GM12878 (cell line): ENCODE data around the gene MLIP. TPM values are rescaled to one million over a fixed set of nuclear protein-coding genes. Genes with fewer than 3 reads are reported as not detected.

Experiments used
- ATAC-seq: fragments of 200-7000 bp; cut with Tn5 transposase; 3 replicates; pipeline ENCODE4 v1.9.1; 2020; ENCODE audit warnings: mild to moderate bottlenecking, moderate library complexity
- BruUV-seq: library from RNA; stranded (reverse); fragments of 400-500 nt; replicated peaks from 2 replicates; lab custom pipeline; 2021; lab: Mats Ljungman, UMichigan
- CTCF ChIA-PET: fragments of 300-600 bp; sonication (Branson Sonifier 250); formaldehyde crosslinking; extraction: SDS; loops from one replicate; lab custom pipeline; 2021; ENCODE audit warnings: inconsistent platforms; lab: Yijun Ruan, JAX
- POLR2A ChIA-PET: fragments of 350-600 bp; formaldehyde crosslinking; extraction: SDS; loops from one replicate; lab custom pipeline; 2021; ENCODE audit warnings: inconsistent platforms; lab: Charles Lee
- RAD21 ChIA-PET: fragments of 300-600 bp; sonication (Branson Sonifier 250); formaldehyde crosslinking; loops from one replicate; lab custom pipeline; 2023; ENCODE audit warnings: antibody characterized with exemption; ENCODE audit not compliant: unreplicated experiment; lab: Charles Lee
- SMC1A ChIA-PET: fragments of 300-600 bp; sonication (Branson Sonifier 250); formaldehyde crosslinking; loops from one replicate; lab custom pipeline; 2023; ENCODE audit not compliant: unreplicated experiment, uncharacterized antibody; lab: Charles Lee
- DNase-seq: peaks from one replicate; pipeline ENCODE4 v3.0.0-alpha.2; 2011; ENCODE audit warnings: low read depth, low spot score
- FAIRE-seq: peaks from 3 replicates; lab custom pipeline; 2011; peaks lifted over from hg19 to GRCh38; lab: Jason Lieb, UNC
- H2AFZ ChIP-seq: 2 replicates; pipeline ENCODE4 v1.6.0; 2011; ENCODE audit warnings: low read depth, low read length, control low read depth; ENCODE audit not compliant: control insufficient read depth
- H3K27ac ChIP-seq: 2 replicates; pipeline ENCODE4 v1.5.1; 2011; ENCODE audit warnings: control low read depth; ENCODE audit not compliant: control insufficient read depth, insufficient read depth
- H3K27me3 ChIP-seq, 2 experiments: replicated peaks in 1 of 2; 2 replicates each; pipeline versions ENCODE4 v1.6.0 to v1.6.1; 2011; ENCODE audit warnings: low read length in 1 of 2; ENCODE audit not compliant: control insufficient read depth in 2 of 2, insufficient read depth in 2 of 2
- H3K36me3 ChIP-seq, 2 experiments: 2 replicates each; pipeline ENCODE4 v1.5.1; 2011; ENCODE audit warnings: low read length in 1 of 2; ENCODE audit not compliant: control insufficient read depth in 2 of 2, insufficient read depth in 2 of 2
- H3K4me1 ChIP-seq: 2 replicates; pipeline ENCODE4 v1.6.1; 2011; ENCODE audit warnings: mild to moderate bottlenecking, low read length, moderate library complexity, mixed read lengths; ENCODE audit not compliant: control insufficient read depth, insufficient read depth
- H3K4me2 ChIP-seq: 2 replicates; pipeline ENCODE4 v1.6.0; 2011; ENCODE audit warnings: control low read depth; ENCODE audit not compliant: control insufficient read depth, insufficient read depth
- H3K4me3 ChIP-seq: fragments of 200-600 bp; sonication (generic); 2 replicates; pipeline ENCODE4 v1.5.1; 2016
- H3K79me2 ChIP-seq: 2 replicates; pipeline ENCODE4 v1.6.0; 2011; ENCODE audit warnings: low read length; ENCODE audit not compliant: control insufficient read depth, insufficient read depth
- H3K9ac ChIP-seq: 2 replicates; pipeline ENCODE4 v1.8.0; 2011; ENCODE audit warnings: low read length, control low read depth, mixed read lengths; ENCODE audit not compliant: control insufficient read depth, insufficient read depth
- H3K9me3 ChIP-seq: replicated peaks from 3 replicates; pipeline ENCODE4 v1.5.1; 2011; ENCODE audit warnings: mild to moderate bottlenecking, low read length; ENCODE audit not compliant: control insufficient read depth, insufficient read depth
- H4K20me1 ChIP-seq: 2 replicates; pipeline ENCODE4 v1.6.0; 2011; ENCODE audit not compliant: control insufficient read depth, insufficient read depth
- ATF3 ChIP-seq: IDR thresholded peaks from 2 replicates; pipeline ENCODE4 v1.6.1; 2011; ENCODE audit warnings: low read depth, mild to moderate bottlenecking, low read length, moderate library complexity, borderline replicate concordance; ENCODE audit errors: extremely low read depth
- BMI1 ChIP-seq: fragments of 450-650 bp; IDR thresholded peaks from 2 replicates; pipeline ENCODE4 v1.6.1; 2016; ENCODE audit warnings: mild to moderate bottlenecking, moderate library complexity, borderline replicate concordance
- CBX5 ChIP-seq: sonication (generic); IDR thresholded peaks from 2 replicates; pipeline ENCODE4 v1.6.1; 2016; ENCODE audit warnings: low read depth, moderate library complexity, mild to moderate bottlenecking, inconsistent platforms
- CHD2 ChIP-seq: IDR thresholded peaks from 2 replicates; pipeline ENCODE4 v1.6.1; 2011; ENCODE audit warnings: low read depth, low read length, improper control_type of control experiment, borderline replicate concordance
- DPF2 ChIP-seq: fragments of 450-650 bp; IDR thresholded peaks from 2 replicates; pipeline ENCODE4 v1.6.1; 2017; ENCODE audit warnings: mild to moderate bottlenecking
- GABPA ChIP-seq: IDR thresholded peaks from 2 replicates; pipeline ENCODE4 v1.6.1; 2014; ENCODE audit warnings: antibody characterized with exemption, low read depth, mild to moderate bottlenecking, inconsistent platforms
- IKZF1 ChIP-seq: fragments of 450-650 bp; conservative IDR thresholded peaks from 2 replicates; pipeline ENCODE4 v1.6.1; 2017; ENCODE audit warnings: antibody characterized with exemption, mild to moderate bottlenecking
- KLF5 ChIP-seq: fragments of 450-650 bp; IDR thresholded peaks from 2 replicates; pipeline ENCODE4 v1.6.1; 2014; ENCODE audit warnings: mild to moderate bottlenecking; ENCODE audit not compliant: partially characterized antibody
- MTA3 ChIP-seq: IDR thresholded peaks from 2 replicates; pipeline ENCODE4 v1.6.1; 2012; ENCODE audit warnings: low read length, inconsistent platforms, borderline replicate concordance
- NFYA ChIP-seq: IDR thresholded peaks from 2 replicates; pipeline ENCODE4 v1.6.1; 2011; ENCODE audit warnings: low read depth, mild to moderate bottlenecking, low read length, improper control_type of control experiment, borderline replicate concordance
- PAX5 ChIP-seq: IDR thresholded peaks from 2 replicates; pipeline ENCODE4 v1.6.1; 2011; ENCODE audit warnings: low read depth, low read length, borderline replicate concordance
- RBBP5 ChIP-seq: fragments of 200-600 bp; sonication (generic); conservative IDR thresholded peaks from 2 replicates; pipeline ENCODE4 v1.6.1; 2016
- SMC3 ChIP-seq: IDR thresholded peaks from 2 replicates; pipeline ENCODE4 v1.6.1; 2011; ENCODE audit warnings: low read length, improper control_type of control experiment, borderline replicate concordance
- SPI1 ChIP-seq: IDR thresholded peaks from 2 replicates; pipeline ENCODE4 v1.6.1; 2011; ENCODE audit warnings: low read depth, mild to moderate bottlenecking, low read length, moderate library complexity, borderline replicate concordance; ENCODE audit not compliant: insufficient read depth
- STAT3 ChIP-seq: IDR thresholded peaks from 2 replicates; pipeline ENCODE4 v1.6.1; 2011; ENCODE audit warnings: low read depth, low read length, improper control_type of control experiment
- TBL1XR1 ChIP-seq: IDR thresholded peaks from 2 replicates; pipeline ENCODE4 v1.6.1; 2012; ENCODE audit warnings: low read depth, low read length, improper control_type of control experiment
- USF2 ChIP-seq: IDR thresholded peaks from 2 replicates; pipeline ENCODE4 v1.6.1; 2011; ENCODE audit warnings: low read depth, low read length, improper control_type of control experiment, borderline replicate concordance
- YY1 ChIP-seq: IDR thresholded peaks from 2 replicates; pipeline ENCODE4 v1.6.1; 2011; ENCODE audit warnings: low read depth, mild to moderate bottlenecking, low read length
- ZBTB4 ChIP-seq: fragments of 450-650 bp; formaldehyde crosslinking; IDR thresholded peaks from 2 replicates; pipeline ENCODE4 v1.4.0; 2022; ENCODE audit warnings: mild to moderate bottlenecking, moderate library complexity
- ZSCAN29 ChIP-seq: fragments of 450-650 bp; IDR thresholded peaks from 2 replicates; pipeline ENCODE4 v1.6.1; 2017; ENCODE audit warnings: mild to moderate bottlenecking, moderate library complexity
- ZZZ3 ChIP-seq: IDR thresholded peaks from 2 replicates; pipeline ENCODE4 v1.6.1; 2011; ENCODE audit warnings: low read depth; ENCODE audit not compliant: control insufficient read depth, insufficient read length
- WGBS: methylation state at CpG from one replicate; pipeline ENCODE4 v1.1.6; 2016; ENCODE audit warnings: low lambda C conversion rate; ENCODE audit not compliant: insufficient replicate concordance, insufficient coverage; ENCODE audit errors: missing lambda C conversion rate; 5-methylcytosine and 5-hydroxymethylcytosine counted together
- in situ Hi-C: fragments of 300-500 bp; cut with MboI; formaldehyde crosslinking; loops from 9 replicates; pipeline ENCODE4 v1.14.3; 2018; ENCODE audit warnings: mixed read lengths
- intact Hi-C: fragments of 100-400 bp; cut with micrococcal nuclease; formaldehyde crosslinking; loops from one replicate; pipeline ENCODE4 v1.14.2; 2022; ENCODE audit not compliant: unreplicated experiment
- polyA plus RNA-seq, 11 experiments: library from polyadenylated mRNA; depleted of rRNA in 4 of 11; unstranded in 6 of 11; stranded (reverse) in 5 of 11; fragments of >200 nt; fragmentation: Nextera tagmentation in 4 of 11; fragmentation: Illumina TruSeq in 1 of 11; extraction: Ambion mirVana in 4 of 11; extraction: Trizol in 1 of 11; gene quantifications; 1 replicate in 1 of 11; 2 replicates in 10 of 11; pipeline versions ENCODE4 v1.2.1 to v1.2.3, GENCODE V29; 2011 to 2016; ENCODE audit warnings: inconsistent platforms in 2 of 11, missing spikeins in 2 of 11, low read depth in 1 of 11
- total RNA-seq, 4 experiments: library from RNA; depleted of rRNA in 3 of 4; stranded (reverse); fragments of >200 nt in 3 of 4; fragmentation: Illumina TruSeq in 1 of 4; extraction: Trizol in 1 of 4; gene quantifications; 2 replicates each; pipeline versions ENCODE4 v1.2.1 to v1.2.3, GENCODE V29; 2013 to 2021

MLIP gene
- total and polyA plus RNA-seq, 10 of the 15 experiments (the other 5 are each of a cell fraction or from before 2014, with no cell fraction given): not detected

- no peak for TF ChIP-seq SPI1
- no peak for TF ChIP-seq BMI1
- TF ChIP-seq PAX5: no peak
- no peak for TF ChIP-seq ZZZ3
Measured at GRCh38 chr6:54125493-54125892, 14.2 kb downstream of the MLIP start (continued).

DNA sequence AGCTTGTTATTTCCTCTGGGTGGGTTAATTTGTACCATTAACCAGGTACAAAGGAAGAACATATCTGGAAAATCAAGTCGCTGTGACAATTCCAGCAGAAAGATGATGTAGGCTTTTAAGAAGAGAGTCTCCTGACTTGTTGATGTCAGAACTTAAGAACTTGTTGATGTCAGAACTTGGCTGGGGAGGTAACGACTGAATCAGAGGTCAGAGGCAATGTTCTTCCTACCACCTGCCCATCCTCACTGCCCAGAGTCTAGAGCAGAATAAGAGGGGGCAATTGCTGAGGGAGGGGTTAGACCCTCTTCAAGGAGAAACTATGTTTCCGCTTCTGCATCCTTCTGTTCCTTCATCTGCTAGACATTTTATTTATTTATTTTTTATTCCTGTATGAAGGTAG lies 18.9 kb downstream of the MLIP start:
- no peak for DNase-seq
- CTCF ChIA-PET: no interaction called here
- no peaks in the 10 kb centered on the region for H3K36me3 ChIP-seq
- POLR2A ChIA-PET: no interaction called here
- no peaks in the 10 kb centered on the region for H3K9me3 ChIP-seq
- H3K79me2 ChIP-seq: no peaks in the 10 kb centered on the region
- no peaks in the 10 kb centered on the region for H3K27me3 ChIP-seq
- H3K9ac ChIP-seq: no peak overlapping the region
- no peak for FAIRE-seq
- no peak overlapping the region for H3K4me2 ChIP-seq
- no peak for ATAC-seq
- H3K4me3 ChIP-seq: no peak overlapping the region
- WGBS: 0% methylated on average over 3 of the region's 3 CpGs
- no peak overlapping the region for H3K27ac ChIP-seq
- no TSS peak for BruUV-seq
- RAD21 ChIA-PET: no interaction called here
- no peaks in the 10 kb centered on the region for H3K4me1 ChIP-seq
- SMC1A ChIA-PET: no interaction called here
- in situ Hi-C loops: no loop called here
- H4K20me1 ChIP-seq: no peaks in the 10 kb centered on the region
- intact Hi-C loops: no loop called here
- H2AFZ ChIP-seq: no peak overlapping the region
- no peak for TF ChIP-seq STAT3
- no peak for TF ChIP-seq MTA3
- TF ChIP-seq ZBTB4 (CRISPR knock-in tag): no peak
- no peak for TF ChIP-seq YY1
- no peak for TF ChIP-seq CHD2
- no peak for TF ChIP-seq USF2
- TF ChIP-seq CBX5: no peak
- no peak for TF ChIP-seq IKZF1
- no peak for TF ChIP-seq TBL1XR1
- TF ChIP-seq ATF3: no peak
- TF ChIP-seq DPF2: no peak
- TF ChIP-seq ZSCAN29: no peak
- no peak for TF ChIP-seq NFYA
- TF ChIP-seq GABPA: no peak
- no peak for TF ChIP-seq SMC3
- no peak for TF ChIP-seq KLF5
- no peak for TF ChIP-seq RBBP5
